Stimulated activated CD4-positive, alpha-beta T cell treated with anti-CD3 and anti-CD28 coated beads, Interleukin-1b, Interleukin-23, amount 100 ng/mL, for 1 hour (primary cell): ENCODE data around the gene CUL9.

Experiments used
- DNase-seq, 2 donors: peaks; one replicate each; pipeline ENCODE4 v3.0.0-alpha.2; 2020; ENCODE audit warnings: low read depth in 2 of 2

The CUL9 gene

DNA sequence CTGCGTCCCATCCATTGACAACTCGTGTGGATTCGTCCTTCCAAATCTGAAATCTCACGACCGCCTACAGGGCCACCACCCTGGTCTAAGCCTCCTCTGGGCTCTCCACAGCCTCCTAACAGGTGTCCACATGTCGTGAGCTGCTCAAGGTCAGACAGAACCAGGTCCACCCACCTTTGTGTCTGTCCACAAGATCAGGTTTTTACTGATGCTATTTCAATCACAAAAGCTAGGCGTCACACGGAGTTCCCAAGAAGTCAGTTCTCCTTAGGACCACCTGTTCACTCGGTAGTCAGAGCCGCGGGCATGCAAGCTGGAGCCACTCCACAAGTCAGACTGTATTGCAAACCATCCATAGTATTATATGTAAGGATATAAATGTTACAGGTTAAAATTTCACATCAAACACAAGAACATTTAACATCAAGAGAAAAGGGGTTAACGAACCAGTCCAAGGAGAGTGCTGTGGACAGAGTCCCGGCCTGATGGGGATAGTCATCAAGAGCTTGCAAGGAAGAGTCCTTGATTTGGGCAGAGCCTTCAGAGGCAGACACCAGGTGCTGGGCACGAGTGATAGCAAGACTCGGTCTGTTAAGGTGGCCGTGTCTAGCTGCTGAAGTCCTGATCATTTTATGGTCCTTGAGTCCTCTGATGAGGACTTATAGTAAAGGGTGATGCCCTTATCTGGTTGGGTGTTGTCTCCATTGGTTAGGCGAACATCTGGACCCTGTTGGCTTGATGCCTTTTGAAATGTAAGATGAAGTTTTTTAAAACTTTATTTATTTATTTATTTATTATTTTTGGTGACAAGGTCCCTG lies 48.0 kb downstream of the CUL9 start:
- DNase-seq = no peak

DNA sequence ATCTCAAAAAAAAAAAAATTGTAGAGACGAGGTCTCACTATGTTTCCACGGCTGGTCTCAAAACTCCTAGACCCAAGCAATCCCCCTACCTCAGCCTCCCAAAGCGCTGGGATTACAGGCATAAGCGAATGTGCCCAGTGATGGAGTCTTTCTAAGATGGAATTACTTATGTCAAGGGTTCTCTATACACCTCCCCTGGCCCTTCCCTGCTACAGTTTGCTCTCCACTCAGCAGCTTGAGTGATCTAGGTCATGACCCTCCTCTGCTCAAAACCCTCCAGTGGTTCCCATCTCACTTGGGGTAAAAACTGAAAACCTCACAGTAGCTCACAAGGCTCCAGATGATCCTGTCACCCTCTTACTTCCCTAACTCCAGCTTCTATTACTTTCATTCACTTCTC lies 49.1 kb downstream of the CUL9 start:
- DNase-seq = no peak

DNA sequence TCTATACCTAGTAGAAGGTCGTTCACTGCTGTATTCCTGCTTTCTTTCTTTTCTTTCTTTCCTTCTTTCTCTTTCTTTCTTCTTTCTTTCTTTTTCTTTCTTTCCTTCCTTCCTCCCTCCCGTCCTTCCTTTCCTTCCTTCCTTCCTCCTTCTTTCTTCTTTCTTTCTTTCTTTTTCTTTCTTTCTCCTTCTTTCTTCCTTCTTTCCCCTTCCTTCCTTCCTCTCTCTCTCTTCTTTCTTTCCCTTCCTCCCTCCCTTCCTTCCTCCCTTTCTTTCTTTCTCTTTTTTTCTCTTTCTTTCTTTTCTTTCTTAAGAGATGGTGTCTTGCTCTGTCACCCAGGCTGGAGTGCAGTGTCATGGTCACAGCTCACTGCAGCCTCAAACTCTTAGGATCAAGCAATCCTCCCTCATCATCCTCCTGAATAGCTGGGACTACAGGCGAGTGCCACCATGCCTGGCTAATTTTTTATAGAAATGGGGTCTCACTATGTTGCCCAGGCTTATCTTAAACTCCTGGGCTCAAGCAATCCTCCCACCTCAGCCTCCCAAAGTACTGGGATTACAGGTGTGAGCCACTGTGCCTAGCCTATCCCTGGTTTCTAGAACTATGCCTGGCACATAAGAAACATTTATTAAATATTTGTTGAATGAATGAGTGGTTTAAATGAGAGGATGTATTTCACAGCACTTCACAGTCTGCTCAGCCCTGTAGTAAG lies 49.9 kb downstream of the CUL9 start:
- DNase-seq = no peak

DNA sequence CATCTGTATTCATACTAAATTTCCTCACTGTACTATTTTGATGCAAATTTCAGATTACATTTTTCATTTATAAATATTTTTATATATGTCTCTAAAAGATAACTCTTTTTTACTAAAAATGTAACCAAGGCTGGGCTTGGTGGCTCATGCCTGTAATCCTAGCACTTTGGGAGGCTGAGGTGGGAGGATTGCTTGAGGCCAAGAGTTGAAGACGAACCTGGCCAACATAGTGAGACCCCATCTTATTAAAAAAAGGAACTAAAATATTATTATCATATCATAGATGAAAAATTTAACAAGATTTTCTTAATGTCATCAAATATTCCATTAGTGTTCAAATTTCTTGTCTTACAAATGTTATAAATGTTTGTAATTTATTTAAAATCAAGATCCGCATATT lies 53.8 kb downstream of the CUL9 start:
- no peak for DNase-seq

DNA sequence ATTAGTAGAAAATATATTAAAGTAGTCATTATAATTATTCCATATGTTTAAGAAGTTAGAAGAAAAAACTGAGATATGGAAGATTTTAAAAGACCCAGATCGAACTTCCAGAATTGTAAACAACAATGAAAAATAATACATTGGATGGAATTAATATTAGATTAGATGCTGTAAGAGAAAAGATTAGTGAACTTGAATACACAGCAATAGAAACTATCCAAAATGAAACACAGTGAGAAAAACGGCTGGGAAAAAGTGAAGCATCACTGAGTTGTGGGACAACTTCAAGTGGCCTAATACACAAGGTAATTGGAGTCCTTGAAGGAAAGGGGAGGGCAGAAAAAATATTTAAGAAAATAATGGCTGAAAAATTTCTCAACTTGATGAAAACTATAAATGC lies 57.1 kb downstream of the CUL9 start:
- DNase-seq = no peak

DNA sequence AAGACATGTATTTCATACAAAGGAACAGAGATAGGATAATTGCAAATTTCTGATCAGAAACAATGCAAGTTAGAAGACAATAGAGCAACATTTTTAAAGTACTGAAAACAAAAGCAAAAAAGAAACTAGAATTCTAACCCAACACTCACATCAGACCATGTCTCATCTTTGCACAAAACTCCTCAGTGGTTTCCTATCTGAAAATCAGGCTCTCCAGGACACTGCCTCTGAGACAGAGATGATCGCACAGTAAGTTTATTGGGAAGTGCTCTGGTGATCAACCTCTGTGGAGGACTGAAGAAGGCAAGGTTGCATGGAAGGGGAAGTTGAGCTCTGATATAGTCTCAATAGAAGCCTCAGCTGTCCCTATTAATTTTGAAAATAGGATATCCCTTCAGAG lies 59.0 kb downstream of the CUL9 start:
- no peak for DNase-seq

DNA sequence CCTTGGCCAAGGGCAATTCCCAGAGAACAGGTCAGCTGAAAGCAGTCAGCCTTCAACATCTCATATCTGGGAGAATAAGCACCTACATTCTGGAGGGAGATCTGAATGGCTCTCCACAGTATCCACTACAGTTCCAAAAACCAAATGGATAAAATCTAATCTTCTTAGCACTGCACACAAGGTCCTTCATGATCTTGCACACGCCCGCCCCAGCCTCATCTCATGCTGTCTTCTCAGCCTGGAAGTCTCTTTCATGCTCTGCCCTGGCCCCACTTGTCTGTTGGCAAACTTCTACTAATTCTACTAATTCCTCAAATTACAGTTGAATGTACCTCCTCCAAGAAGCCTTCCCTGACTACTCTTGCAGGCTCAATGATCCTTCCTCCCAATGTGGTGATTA lies 59.5 kb downstream of the CUL9 start:
- DNase-seq = no peak

DNA sequence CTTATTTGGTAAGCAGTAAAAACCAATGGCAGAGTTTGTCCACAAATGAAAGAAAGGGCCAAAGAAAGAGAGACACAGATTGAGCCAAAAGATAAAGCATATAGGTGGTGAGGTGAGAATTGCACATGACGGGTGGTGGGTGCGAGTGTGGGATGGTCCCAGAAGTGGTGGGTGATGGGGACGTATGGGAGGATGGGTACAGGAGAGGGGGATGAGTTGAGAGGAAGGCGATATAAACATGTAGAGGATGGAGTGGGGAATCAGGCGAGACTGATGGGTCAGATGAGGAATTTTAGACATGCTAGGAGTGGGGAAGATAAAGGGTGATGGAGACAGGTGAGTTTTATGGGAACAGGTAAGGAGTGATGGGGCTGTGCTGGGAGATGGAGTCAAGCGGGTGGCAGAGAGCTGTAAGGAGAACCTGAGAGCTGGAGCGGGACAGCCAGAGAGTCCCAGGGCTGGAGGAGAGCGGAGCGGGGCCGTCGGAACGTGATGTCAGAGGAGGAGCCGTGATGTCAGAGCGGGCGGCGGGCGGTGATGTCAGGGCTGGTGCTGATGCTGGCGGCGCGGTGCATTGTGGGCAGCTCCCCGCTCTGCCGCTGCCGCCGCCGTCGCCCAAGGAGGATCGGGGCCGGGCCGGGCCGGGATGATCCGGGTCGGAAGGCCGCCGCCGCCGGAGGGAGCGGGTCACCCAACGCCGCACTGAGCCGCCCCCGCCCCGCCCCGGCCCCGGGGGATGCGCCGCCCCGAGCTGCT lies 61.1 kb downstream of the CUL9 start, which contains the start of gene TTBK1:
TTBK1 (plus strand) TSS at position 574 of the 756 bp plus-strand sequence. CDS start 3,180 bp downstream, outside the sequence.
- DNase-seq = no peak

DNA sequence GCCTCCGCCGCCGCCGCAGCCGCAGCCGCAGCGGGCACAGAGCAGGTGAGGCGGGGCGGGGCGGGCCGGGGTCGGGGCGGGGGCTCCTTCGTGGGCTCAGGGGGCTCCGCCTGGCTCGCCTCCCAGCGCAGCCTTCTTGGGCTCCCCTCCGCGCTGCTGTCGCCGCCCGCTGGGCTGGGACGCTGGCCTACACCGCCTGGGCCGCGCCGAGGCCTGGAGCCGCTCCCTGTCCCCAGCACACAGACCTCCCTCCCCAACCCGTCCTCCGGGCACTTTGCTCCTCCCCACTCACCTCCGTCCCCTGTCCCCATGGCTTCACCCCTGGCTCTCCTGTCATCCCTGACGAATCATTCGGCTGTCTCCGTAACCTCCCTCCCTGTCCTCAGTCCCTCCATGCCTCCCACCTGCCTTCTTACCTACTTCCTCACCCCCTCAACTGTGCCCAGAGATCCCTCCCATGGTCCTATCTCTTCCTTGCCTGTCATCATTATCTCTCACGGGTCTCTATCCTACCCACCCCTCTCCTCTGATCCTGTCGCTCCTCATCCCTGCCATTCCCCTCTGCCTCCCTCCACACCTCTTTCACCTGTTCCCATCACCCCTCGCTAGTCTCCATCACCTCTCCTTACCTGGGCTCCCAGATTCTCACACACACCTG lies 61.8 kb downstream of the CUL9 start:
- no peak for DNase-seq

DNA sequence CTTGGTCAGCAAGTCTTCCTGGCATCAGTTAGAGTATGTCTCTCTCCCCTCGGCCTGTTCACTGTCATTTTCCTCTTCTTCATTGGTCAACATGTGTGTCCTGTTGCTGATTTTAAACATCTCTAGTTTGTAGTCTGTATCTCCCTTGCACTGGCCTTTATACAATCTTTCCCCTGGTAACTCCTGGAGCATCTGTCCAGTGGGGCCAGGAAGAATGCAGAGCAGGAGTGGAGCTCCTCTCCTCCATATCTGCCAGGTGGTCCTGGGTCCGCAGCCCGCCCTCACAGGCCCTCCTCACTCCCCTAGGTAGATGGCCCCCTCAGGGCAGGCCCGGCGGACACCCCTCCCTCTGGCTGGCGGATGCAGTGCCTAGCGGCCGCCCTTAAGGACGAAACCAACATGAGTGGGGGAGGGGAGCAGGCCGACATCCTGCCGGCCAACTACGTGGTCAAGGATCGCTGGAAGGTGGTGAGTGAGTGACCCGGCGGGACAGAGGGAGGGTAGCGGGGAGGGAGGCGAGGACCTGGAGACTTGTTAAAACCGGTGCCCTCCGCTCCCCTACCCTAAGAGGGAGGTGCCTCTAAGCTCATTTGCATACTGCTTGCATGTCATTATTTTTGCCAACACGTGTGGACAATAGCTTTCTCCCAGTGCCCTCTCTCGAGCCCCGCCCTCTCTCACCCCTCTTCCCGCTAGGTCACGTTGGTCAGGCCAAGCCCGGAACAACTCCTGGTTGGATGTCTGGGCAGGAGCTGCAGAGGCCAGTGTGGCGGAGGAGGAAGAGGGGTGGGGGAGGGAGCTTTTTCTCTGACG lies 64.5 kb downstream of the CUL9 start:
- no peak for DNase-seq

DNA sequence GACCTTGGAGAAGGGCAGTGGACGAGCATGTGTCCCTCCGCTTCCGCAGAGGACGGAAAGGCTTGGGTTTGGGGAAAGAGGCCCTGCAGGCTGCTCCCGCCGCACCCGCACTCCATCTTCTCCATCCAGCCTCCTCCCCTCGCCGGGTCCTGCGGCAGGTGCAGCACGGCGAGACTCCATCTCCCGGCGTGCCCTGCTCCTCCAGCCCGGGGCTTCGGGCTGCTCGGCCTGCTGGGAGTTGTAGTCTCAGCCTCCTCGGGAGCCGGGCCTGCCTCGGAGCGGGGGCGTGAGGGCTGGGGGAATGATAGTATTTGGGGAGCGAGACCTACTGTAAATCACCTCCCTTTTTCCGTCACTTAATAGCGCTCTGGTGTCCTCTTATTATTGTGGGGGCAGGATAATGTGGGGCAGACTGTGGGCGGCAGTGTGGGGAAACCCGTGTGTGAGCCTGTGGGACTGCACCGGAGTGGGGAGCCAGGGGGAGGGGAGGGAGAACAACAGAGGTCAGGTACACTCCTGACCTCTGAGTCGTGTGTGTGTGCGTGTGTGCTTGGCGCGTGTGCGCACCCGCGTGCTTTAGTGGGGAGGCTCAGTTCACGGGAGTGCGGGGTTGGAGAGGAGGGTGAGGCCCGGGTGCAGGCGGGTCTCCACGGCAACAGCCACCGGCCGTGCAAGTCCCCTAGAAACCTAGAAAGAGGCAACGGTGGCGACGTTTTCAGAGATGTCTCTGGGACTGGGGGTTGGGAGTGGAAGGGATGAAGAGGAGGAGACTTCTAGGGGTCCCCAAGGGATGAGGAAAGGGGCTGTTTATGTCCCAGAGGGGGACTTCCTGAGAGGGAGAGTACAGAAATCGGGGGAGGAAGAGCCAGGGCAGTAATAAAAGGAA lies 65.4 kb downstream of the CUL9 start:
- DNase-seq = peak; percentile 47 to 60

DNA sequence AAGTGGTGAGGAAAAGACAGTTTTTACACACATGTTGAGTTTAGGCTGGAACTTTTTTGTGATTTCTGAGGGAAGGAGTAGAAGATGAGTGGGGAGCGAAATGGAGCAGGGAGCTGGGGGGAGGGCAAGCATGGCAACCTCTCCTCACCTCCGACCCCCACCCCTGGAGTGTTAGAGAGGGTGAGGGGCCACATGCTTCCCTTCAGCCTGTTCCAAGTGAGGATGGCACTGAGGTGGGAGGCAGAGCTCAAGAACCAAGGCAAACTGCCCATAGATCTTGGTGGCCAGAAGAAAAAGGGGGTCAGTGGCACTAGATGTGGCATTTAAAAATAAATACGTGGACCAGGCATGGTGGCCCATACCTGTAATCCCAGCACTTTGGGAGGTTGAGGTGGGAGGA lies 66.1 kb downstream of the CUL9 start:
- no peak for DNase-seq

DNA sequence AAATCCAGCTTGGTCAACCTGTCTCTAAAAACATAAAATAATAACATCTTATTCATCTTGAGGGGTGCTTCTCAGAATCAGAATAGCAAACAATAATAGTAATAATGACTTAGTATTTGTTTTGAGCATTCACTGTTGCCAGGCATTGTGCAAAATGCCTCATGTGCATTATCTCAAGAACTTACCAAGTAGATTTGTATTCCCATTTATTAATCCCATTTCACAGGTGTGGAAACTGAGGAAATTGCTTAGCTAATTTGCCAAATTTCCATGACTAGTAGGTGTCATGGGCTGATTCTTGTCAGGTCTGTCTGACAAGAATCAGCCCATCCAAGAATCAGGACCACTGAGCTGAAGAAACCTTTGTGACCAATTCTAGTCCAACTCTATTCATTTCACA lies 66.8 kb downstream of the CUL9 start:
- no peak for DNase-seq

DNA sequence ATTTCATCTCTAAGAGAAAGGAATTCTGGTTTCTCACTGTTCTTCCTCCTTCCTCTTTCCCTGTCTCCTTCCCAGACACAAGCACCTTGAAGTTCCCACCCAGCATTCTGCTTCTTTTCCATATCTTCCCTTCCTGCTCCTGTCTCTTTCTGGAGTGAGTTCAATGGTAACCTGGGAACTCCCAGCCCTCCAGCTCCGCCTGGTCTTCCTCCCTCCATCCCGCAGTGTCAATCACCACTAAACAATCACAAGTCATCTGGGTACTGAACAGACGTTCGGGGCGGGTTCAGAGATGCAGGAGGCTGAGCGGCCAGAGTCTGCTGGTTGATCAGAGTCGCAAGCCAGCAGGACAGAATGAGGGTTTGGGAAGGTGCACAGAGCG lies 69.0 kb downstream of the CUL9 start:
- no peak for DNase-seq

DNA sequence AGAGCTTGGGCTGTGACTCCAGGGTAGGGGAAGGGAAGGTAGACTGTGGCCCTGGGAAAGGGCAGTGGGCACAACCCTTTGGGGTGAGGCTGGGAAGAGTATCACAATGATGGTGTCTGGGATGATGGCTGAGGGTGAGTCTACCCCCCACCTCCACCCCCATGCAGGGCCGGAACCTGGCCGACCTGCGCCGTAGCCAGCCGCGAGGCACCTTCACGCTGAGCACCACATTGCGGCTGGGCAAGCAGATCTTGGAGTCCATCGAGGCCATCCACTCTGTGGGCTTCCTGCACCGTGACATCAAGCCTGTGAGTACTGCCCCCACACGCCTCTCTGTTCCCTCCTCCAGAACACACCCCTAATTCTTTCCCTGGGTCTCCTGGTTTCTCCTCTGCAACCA lies 71.4 kb downstream of the CUL9 start:
- DNase-seq = no peak

DNA sequence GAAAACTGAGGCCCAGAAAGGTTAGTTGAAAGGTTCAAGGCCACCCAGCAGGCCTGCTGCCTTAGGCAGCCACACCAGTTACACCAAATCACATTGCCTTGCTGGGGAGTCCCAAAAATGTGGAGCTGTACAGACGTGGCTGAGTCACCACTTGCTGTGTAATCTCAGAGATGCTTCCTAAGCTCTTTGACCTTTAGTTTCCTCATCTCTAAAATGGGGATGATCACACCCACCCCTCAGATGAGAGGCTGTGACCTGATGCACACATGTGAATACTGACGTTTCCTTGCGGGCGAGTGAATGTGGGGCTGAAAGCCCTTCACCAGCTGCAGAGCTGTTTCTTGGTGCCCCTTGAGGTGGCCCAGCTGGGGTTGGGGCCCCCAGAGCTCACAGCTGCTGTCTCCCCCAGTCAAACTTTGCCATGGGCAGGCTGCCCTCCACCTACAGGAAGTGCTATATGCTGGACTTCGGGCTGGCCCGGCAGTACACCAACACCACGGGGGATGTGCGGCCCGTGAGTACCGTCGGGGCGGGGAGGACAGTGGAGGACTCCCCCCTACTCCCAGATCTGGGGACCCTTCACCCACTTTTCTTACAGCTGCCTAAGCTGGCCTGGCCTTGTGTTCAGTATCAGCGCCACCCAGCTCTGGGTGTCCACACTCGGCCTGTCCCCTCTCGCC lies 72.3 kb downstream of the CUL9 start:
- DNase-seq = no peak

DNA sequence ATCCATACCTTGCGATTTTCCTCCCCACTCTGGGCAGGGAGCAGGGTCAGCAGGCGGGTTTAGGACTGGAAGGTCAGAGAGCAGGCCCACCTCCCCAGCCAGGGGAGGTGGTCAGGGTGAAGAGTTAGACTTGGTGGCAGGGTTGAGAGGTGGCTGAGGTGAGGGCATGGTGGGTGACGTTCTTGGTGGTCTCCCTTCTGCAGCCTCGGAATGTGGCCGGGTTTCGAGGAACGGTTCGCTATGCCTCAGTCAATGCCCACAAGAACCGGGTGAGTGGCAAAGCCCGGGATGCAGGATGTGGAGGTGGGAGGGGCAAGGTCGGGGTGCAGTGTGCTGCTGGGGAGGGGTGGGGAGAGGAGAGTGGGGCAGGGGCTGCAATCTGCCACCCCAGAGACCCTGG lies 72.8 kb downstream of the CUL9 start:
- DNase-seq = no peak

DNA sequence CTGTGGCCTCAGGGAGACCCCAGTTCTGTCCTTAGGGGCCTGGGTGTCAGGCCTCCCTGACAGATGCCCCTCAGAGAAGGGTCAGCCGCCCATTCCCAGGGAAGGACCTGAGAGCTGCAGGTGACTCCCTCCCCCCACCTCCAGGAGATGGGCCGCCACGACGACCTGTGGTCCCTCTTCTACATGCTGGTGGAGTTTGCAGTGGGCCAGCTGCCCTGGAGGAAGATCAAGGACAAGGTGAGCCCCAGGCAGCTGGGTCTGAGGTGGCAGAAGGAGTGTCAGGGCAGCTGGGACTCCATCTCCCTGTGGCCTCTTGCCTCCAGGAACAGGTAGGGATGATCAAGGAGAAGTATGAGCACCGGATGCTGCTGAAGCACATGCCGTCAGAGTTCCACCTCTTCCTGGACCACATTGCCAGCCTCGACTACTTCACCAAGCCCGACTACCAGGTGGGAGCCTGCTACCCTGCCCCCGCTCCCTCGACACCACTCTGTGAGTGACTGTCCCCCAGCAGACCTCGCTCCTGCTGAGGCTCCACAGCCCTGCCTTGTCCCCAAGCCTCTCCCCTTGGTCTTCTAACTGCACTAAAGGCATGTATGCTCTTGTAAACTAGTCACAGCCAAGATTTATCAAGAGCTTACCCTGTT lies 73.5 kb downstream of the CUL9 start:
- DNase-seq = no peak
